DMS53 treated with DMSO at 0.1 percent for 48 hours (cell line): ENCODE results near the gene BICDL1.

Experiments used
- DNase-seq: peaks from one replicate; lab custom pipeline; 2025; ENCODE audit not compliant: unreplicated experiment; lab: John Stamatoyannopoulos, UW

BICDL1 gene

DNA sequence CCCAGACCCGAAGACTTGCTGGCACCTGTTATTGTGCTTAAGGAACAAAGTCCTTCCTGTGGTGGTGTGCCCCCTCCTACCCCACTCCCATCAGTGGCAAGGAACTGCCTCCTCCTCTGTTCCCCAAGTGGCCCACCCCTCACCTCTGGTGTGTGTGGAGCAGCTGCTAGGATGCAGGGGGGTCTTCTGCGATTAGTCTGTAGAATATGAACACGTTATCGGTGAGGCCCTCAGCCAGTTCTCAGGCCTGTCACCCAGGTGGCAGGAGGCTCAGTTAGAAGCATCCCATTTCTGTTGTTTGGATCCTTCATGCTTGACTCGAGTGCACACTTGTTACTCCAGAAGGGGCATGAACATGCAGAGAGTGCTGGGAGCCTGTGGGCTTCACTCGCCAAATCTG, 88.2 kb downstream of the BICDL1 start:
- no peak for DNase-seq

DNA sequence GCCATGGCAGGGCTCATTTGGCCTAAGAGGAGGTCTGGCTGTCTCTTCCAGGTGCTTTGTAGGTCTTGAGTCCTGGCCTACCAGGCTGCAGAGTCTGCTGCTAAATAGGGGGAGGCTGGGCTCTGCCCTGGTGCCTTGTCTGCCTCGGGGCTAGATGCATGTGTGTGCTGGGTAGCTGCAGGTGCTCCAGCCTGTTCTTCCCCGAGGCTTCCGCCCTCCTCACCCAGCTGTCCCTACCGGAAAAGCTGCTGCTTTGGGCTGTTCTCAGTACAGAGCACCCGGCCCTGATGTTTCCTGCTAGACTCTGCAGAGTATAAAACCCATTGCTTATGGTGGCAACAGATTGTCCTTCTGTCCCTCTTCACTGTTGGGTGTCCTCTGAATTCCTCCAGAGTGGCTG, 89.8 kb downstream of the BICDL1 start:
- no peak for DNase-seq

DNA sequence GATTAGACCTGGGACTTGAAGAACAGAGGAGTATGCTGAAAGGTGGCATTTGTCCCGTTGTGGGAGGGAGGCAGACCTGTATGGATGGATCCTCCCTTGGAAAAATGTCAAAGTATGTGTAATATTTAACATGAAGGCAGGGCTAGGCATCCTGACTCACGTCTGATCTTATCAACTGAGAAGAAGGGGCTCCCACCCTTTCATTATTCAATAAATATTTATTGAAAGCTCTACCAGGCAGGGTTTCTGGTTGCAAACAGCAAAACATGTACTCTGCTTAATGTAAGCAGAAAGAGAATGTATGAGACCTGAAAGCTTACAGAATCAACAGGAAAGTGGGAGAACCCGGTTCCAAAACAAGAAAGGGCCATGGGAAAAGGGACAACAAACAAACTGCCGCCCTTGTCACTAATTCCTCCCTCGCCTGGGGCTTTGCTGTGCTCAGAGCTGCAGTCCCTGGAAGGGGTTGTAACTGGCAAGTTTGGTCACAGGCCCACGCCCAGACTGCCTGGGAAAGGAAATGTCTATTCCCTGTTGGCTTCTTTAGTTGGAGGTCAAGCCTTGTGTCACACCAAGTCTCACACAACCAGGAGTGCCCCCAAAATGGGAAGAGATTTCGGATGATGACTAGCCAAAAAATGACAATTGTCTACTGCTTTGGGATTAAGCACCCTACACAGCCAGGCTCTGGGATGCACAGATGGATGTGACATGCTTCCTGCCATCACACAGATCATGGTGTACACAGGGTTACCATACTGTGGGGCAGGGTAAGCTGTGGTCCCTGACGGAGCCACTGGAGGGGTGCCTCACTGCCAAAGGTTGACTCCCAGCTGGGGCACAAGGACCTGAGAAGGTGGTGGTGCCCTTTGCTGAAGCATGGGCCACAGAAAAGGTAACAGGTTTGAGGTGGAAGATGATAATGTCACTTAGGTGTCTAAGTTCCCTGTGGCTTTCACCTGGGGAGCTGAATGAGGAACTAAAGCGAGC, 90.7 kb downstream of the BICDL1 start:
- DNase-seq = no peak

DNA sequence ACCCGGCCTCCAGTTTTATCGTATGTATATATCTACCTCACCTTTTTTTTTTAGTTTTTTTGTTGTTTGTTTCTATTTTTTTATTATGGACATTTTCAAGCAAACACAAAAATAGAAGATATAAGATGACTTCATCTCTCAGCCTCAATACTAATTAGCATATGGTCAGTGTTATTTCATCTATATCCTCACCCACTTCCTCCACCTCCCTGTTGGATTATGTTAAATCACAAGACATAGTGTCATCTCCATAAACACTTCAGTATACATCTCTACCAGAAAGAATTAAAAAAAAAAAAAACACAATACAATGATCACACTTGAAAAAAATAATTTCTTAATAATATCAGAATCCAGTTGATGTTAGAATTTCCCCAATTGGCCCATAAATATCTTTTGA, 92.6 kb downstream of the BICDL1 start:
- DNase-seq = no peak

DNA sequence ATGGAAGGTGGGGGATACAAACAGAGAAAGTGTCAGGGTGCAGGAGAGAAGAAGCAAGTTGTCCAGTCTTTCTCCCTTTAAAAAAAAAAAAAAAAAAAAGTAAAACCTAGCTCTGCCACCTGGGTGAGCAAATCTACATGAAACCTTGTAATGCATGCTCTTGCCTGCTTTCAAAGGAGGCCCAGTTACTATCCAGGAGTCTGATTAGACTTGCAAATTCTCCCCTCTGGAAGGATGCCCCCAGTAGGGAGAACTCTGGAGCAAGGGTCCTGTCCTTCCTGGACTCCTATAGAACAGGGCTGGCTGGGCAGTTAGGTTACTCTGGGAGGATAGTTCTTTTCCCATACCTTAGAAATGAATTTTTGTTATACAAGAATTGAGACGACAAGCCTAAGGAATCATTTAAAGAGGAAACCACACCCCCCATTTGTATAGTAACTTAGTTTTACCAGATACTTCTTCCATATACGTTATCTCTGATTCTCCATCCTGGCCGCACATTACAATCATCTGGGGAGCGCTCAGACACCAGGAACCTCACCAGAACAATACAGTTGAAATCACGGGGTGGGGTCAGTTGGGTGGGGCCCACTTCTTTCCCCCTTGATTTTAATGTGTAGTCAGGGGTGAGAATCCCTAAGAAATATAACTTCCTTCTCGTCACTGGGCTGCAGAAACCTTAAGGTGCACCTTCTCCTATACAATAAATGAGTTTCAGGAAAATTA, 97.0 kb downstream of the BICDL1 start:
- peak; percentile 26 for DNase-seq

DNA sequence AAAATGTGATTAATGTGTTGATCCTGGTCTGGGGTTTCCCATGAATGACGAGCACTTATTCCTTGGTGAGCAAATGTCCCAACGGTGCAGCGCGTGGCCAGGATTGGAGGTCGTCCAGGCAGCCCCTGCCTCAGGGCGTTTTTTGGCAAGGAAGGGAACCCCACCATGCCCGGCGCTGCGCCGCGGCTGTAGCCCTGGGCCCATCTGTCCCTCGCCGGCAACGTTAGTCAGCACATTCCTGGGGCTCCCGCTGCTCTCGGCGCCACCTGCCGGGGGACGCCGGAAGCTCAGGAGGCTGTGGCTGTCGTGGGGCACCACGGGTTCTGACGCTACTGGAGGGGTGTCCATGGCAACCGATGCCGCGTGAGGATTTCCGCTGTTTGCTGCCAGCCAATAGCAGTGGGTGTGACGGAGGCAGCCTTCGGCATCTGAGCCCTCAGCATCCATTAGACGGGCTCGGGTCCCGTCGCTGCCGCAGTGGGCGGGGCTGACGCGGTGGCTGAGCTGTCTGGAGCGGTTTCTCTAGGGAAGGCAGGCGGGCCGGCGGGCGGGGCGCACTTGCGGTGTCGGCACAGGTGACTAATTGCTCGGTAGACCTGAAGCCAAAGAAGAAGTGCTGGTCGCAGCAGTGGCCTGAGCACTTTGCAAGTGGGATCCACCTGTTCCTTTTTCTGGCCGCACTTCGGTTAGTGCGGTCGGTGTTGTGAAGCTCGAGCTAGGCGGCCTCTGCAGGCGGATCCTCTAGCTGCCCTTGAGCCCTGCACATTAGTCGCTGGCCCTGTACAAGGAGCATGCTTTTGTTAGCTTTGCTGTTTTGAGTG, 98.0 kb downstream of the BICDL1 start:
- peak; percentile 99 for DNase-seq

DNA sequence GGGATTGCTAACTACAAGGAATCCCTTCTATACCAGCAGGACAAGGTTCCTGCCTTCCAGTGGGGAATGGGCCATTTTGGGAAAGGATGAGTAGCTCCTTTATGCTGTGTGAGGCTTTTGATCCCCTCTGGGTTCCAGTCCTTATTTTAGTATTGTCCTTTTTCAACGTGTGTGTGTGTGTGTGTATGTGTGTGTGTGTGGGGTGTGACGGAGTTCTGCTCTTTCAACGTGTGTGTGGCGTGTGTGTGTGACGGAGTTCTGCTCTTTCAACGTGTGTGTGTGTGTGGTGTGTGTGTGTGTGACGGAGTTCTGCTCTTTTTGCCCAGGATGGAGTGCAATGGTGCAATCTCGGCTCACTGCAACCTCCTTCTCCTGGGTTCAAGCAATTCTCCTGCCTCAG, 100.1 kb downstream of the BICDL1 start:
- no peak for DNase-seq

DNA sequence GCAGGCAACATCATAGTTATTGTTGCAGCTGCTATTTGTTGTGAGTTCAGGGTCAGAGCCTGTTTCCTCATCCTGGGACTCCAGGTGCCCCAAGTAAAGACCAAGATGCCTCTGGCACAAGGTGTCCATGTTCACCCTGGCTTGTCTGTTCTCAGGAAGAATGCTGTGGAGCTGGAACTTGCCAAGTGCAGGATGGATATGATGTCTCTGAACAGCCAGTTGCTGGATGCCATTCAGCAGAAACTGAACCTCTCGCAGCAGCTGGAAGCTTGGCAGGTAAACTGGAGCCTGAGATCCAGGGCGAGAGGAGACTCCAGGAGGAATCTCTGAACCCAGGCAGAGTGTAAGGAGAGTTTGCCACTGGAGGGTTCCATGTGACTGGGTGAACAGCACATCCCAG, 100.8 kb downstream of the BICDL1 start:
- no peak for DNase-seq

DNA sequence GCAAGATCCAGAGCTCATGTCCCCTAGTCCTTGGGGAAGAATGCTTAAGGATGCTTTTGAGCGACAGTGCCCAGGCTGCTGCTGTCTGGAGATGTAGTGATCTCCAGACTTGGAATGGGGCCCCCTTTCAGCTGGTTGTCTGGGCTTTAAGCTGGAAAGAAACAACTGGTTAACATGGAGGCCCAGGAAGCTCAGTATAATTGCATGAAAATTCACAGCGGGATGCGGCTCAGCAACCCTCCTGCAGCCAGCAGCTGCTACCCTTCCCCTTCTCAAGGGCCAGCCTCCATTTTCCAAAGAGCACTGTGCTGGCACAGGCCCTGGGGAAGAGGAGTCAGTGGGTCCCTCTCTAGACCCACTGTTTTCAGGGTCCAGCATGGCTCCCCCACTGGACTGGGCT, 101.2 kb downstream of the BICDL1 start:
- no peak for DNase-seq

DNA sequence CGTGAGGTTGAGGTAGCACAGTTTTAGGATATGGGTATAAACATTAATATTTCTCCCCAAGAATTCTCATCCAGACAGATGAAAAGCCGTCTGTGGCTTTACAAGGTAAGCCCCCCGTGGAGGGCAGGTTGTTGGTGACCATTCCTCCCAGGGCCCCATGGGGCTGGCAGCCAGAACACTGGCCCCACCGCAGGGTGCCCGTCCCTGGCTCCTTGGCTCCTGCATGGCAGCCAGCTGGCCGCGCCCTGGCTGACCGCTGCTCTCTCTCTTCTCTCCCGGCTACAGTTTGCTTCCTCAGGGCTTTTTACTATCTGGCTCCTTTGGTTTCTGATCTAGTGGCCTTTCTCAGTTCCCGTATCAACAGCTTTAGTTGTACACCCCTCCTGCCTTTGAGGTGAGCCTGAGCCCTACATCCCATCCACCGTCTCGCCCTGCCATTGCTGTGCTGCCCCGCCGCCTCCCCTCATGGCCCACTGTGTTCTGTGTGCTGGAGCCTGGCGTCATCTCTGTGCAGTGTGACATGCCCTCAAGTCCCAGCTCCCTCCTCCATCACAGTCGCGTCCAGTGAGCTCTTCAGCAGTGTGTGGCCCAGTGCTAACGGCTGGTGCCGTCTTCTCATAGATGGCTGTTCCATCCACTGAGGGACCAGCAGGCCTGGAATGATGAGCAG, 101.7 kb downstream of the BICDL1 start:
- no peak for DNase-seq

DNA sequence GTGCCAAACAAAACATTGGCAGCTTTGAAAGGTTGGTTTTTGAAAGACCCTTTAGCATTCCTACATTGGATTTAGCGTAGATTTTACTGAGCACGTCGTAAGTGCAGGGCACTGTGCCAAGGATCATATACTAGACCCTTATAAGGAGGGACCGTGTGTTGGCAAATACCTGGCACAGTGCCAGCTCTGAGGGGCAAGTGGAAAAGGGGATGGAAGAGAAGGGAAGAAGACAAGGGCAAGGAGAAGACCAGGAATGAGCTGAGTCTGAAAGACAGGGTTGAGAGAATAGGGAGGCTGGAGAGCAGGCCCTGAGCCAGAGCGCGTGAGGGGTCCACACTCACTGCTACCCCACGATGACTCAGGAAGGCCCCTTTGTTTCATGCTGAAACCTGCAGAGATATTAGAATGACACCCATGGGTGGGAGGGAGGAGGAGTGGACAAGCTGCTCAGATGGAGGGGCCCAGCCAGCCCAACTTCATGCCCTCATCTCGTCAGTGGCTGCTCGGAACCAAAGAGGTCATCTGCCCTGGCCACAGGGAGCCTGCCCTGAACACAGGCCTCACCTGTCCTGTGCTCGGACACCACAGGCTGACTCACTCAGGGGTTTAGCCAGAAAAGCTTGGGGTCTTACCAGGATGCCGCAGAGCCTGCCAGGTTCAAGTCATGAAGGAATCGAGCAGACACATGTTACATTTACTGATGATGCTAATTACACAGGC, 102.5 kb downstream of the BICDL1 start:
- no peak for DNase-seq

DNA sequence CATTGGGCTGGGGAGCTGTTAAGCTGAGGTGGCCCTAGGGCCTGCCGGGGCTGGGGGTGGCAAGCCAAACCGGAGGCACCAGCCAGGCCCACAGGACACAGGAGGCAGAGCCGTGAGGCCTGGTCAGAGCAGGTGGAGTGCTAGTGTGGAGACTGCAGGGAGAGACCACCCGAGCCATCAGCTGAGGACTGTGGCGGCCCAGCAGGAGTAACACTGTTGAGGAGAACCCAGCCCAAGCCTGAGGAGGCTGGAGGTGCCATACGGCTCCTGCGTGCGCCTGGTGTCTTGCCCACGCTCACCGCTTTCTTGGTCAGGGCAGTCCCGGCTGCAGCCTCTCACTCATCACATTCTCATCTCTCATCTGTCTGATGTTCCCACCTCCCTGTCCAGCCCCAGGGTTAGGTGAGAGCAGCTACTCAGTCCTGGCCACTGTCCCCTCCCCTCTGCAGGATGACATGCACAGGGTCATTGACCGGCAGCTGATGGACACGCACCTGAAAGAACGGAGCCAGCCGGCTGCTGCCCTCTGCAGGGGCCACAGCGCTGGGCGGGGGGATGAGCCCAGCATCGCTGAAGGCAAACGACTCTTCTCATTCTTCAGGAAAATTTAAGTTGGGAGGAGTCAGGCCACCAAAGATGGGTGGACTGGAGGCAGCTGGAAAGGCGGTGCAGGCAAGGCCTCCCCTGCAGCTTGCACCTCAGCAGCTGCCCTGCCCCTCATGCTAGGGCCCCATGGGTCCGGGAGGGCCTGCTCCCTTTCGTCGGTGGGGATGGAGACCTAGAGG, 103.7 kb downstream of the BICDL1 start:
- no peak for DNase-seq

DNA sequence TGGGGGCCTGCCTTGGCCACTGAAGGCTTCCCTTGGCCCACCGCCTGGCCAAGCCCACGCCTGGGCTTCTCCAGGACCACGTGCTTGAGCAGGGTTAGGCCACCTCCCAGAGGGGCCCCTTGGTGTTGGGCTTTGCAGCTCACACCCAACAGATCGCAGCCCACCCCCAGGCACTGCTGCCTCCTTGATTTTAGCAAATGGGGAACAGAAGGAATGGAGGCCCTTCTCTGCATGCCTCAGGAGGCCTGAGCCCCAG, 104.2 kb downstream of the BICDL1 start:
- no peak for DNase-seq

DNA sequence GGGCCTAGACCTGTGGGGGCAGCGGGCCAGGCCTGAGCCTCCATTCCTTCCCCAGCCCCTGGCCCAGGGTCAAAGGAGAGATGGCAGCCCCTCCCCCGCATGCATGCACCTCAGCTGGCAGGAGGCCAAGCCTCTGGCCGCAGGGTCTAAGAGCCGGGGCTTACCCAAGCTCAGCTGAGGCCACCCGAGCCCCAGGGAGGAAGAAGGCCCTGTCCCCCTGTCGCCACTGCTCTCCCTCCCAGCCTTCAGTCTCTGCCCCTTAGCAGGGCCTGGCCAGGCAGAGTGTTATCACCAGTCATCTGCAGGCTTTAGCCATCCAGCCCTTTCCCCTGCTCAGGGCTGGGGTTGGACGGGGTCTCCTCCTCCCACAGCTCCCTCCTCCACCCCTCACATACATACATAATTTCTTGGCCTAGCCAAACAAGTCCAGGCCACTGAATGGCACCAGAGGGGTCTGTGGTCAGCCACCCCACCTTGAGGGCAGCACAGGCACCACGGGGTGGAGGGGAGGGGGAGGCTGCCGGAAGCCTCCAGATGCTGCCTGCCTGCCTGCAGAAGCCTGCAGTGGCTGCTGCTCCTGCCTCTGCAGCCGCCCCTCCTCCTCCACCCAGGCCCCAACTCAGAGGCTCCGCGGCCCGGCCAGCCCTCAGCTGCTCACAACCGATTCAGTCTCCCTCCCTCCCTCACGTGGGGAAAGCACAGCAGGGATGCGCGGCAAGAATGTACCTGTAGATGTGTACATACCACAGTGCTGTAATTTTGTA, 104.7 kb downstream of the BICDL1 start:
- DNase-seq = no peak

DNA sequence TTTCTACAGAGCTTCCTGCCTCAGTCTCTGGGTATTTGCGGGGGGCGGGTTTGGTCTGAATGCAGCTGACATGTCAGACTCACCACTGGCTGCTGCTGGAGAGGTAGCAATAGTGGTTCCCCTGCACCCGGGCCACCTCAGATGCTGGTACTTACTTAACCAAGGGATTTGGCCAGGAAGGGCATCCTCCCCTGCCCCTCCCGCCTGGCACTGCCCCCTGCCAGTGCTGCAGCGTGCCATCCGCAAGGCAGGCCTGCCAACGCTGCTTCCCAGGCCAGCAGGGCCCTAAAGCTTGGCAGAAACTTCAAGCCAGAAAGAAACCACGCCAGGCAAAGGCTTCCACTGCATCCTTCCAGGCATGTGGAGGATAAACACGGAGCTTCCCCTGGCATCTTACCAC, 105.4 kb downstream of the BICDL1 start:
- DNase-seq = no peak

DNA sequence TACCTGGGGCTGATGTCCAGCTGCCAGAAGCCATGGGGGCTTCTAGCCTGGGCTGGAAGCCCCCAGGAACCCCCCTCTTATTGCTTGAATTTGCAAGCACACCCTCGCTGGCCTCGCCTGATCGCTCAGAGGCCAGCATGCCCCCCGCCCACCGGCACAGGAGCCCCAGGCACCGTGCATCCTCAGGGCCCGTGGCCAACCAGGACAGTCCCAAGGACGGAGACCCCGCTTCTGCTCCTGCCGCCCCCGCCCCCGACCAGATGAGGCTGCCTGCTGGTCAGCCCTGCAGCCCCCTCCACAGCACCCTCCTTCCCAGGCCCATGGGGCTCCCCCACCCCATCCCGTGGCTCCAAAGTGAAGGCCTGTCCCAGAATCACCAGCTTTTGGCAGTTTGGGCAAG, 106.3 kb downstream of the BICDL1 start:
- DNase-seq = no peak

DNA sequence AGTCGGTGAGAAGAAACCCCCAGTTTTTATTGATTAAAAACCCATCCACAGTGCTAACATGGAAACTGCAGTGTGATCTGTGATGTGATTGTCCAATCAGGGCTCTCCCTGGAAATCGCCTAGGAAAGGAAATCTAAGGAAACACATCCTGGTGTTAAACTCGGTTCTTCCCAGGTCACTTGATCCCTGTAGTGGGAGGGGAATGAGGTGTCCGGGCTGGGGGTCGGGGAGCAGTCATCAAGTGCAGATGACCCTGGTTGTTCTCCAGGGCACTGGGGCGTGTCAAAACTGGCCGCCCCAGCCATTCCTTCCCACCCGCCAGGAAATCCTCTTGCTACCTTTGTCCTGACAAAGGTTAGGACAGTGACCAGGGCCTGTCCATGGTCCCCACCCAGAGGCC, 106.7 kb downstream of the BICDL1 start:
- no peak for DNase-seq

DNA sequence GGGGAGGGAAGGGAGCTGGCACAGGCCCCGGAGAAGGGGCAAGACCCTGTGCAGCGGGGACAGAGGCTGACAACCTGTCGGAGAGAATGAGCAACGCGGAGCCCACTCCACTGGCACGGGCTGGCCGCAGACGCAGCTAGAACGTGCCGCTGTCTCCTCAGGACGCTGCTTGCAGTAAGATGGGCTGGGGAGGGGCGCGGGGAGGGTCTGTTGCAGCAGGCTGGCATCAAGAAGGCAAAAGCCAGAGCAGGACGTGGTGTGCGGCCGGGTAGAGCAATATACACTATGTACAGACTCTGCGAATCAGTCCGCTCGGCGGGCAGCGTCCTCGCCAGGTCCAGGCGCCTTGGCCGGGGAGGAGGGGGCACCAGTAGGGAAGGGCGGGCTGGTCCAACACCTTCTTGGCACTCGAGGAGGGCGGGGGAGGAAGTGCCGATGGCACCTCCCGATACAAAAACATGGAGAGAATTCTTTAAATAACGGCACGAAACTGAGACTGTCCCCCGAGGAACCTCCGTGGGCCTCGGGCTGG, 107.7 kb downstream of the BICDL1 start:
- DNase-seq = no peak
